Measurements from ENCODE around the gene PRR7. TPM values are rescaled to one million over a fixed set of nuclear protein-coding genes. Genes with fewer than 3 reads are reported as not detected.

PRR7 gene
- total and polyA plus RNA-seq, 2 of the 4 experiments (the other 2 are of a cell fraction), result 1.1 to 10.1 TPM

- in situ Hi-C loops (cut with MboI; ENCODE audit: low sequenced_read_pairs), result no loop called here
- Histone ChIP-seq H2BK120ac (ENCODE audit: low read depth, low read length) (no peak overlapping the region), H3K4me2 (ENCODE audit: low read depth, low read length) (no peak overlapping the region), H2AK9ac (replicated peaks; ENCODE audit: low read depth, low read length, poor library complexity) (no peak overlapping the region), H3K9me3 (ENCODE audit: control insufficient read depth, insufficient read depth, low read length) (no peaks in the 10 kb centered on the region), H3K36me3 (ENCODE audit: control insufficient read depth, insufficient read depth, low read length) (peaks cover 56% of the 10 kb centered on the region), H2AFZ (replicated peaks; ENCODE audit: low read length, poor library complexity) (no peak overlapping the region), H4K91ac (ENCODE audit: insufficient read depth, low read depth, low read length) (no peak overlapping the region), H3K23ac (ENCODE audit: low read depth, low read length) (no peak overlapping the region), H4K20me1 (ENCODE audit: insufficient read depth, low read length) (peaks cover 2% of the 10 kb centered on the region; the same call in 1 of the 2 replicates), H3K4me3 (ENCODE audit: insufficient read depth, low read depth, low read length) (no peak overlapping the region), H4K5ac (ENCODE audit: low read depth, low read length) (no peak overlapping the region), H3K27me3 (ENCODE audit: control insufficient read depth, insufficient read depth, low read length) (no peaks in the 10 kb centered on the region), H4K8ac (ENCODE audit: low read depth in 2 of 2, low read length in 2 of 2) (no peak overlapping the region), H3K4me1 (ENCODE audit: control insufficient read depth, insufficient read depth, low read length) (no peaks in the 10 kb centered on the region), H3K18ac (ENCODE audit: low read depth, low read length) (no peak overlapping the region), H2BK15ac (ENCODE audit: low read depth, low read length) (no peak overlapping the region), H3K56ac (ENCODE audit: extremely low read depth, insufficient read depth, low read length) (no peak overlapping the region), H3K79me1 (ENCODE audit: low read depth in 1 of 2, low read length in 2 of 2) (0 out of 4 replicates have a peak, but pooled peaks cover 0 to 3% of the 10 kb centered on the region in 2 experiments), H2AK5ac (ENCODE audit: low read depth, low read length) (no peak overlapping the region), H3K9ac (ENCODE audit: low read depth, low read length) (no peak overlapping the region), H3K4ac (ENCODE audit: low read depth, low read length) (no peak overlapping the region), H2BK20ac (ENCODE audit: low read depth, low read length) (no peak overlapping the region), H3K14ac (replicated peaks; ENCODE audit: low read depth, low read length) (no peak overlapping the region), H2BK5ac (ENCODE audit: low read depth, low read length, poor library complexity, severe bottlenecking) (no peak overlapping the region), H3K27ac (ENCODE audit: insufficient read depth, low read length) (no peak overlapping the region), H3K9me1 (ENCODE audit: insufficient read depth, low read length) (peaks cover 6% of the 10 kb centered on the region; the same call in 1 of the 2 replicates)
- CTCF ChIA-PET, result interaction anchor here (0.7 kb wide), 1 partner anchor 32 kb away, joined by 3 read pairs; no protein-coding TSS in a partner anchor
- WGBS, 2 experiments (ENCODE audit: extremely low coverage in 2 of 2, insufficient read length in 1 of 2), result 98% methylated on average over 17 of the region's 37 CpGs; no CpG with 5 or more reads in 1 of the 2 experiments
- no peak for ATAC-seq (ENCODE audit: low read depth)
- dilution Hi-C loops (cut with HindIII; ENCODE audit: low sequenced_read_pairs, unreplicated experiment), result no loop called here
- POLR2A ChIA-PET (ENCODE audit: unreplicated experiment), result interaction anchor here (0.6 kb wide), 1 partner anchor 10 kb away, joined by 7 read pairs; the partner anchor contains the start of gene GRK6
- BruUV-seq (replicated peaks), result no TSS peak
- DNase-seq, result no peak
- TF ChIP-seq BHLHE40 (IDR thresholded peaks at IDR 0.05; ENCODE audit: low read depth, low read length) (no peak), NFE2L2 (IDR thresholded peaks at IDR 0.05; ENCODE audit: low read depth, low read length) (no peak)
- intact Hi-C loops (cut with micrococcal nuclease), result no loop called here
Observed at GRCh38 chr5:177435847-177436536, 10.6 kb upstream of the PRR7 start.

Measured in IMR-90 (cell line).